T-helper 2 cell (primary cell): ENCODE measurements around the gene VAMP1.
"Not testable (repeated sequence)": the region's sequence is repeated elsewhere in the genome, so short reads cannot be mapped to it uniquely, and the experiment has no call there.

Source experiments
- DNase-seq, 5 experiments: peaks; one replicate each; pipeline versions ENCODE4 v3.0.0 to v3.0.0-alpha.2; 2012 to 2022

Gene VAMP1

DNA sequence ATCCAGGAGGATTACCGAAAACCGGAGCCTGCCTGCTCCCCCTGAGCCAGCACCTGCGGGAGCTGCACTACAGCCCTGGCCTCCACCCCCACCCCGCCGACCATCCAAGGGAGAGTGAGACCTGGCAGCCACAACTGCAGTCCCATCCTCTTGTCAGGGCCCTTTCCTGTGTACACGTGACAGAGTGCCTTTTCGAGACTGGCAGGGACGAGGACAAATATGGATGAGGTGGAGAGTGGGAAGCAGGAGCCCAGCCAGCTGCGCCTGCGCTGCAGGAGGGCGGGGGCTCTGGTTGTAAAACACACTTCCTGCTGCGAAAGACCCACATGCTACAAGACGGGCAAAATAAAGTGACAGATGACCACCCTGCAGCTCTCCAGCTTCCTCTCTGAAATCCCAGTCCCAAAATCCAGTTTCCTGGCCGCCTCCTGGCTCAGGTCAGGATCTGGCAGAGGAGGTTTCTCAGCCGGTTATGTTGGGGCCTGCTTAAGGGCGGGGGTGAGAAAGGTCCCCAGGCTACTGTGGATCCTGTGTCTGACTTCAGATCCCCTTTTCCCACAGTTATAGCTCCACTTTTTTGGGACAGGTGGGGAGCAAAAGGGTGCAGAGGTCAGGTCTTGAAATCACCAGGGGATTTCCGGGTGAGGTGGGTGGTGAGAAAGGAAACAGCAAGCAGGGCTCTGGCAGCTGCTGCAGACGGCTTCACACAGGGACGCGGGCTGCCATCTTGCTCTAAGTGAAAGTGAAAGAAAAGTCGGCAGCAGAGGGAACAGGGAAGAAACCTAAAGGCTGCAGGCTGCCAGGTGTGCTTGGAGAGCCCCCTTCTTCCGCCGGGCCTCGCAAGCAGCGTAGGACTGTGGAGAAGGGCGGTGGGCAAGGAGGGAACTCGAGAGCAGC lies 18.9 kb downstream of the VAMP1 start, which contains the start of gene TAPBPL:
Gene TAPBPL (plus strand): TSS at position 695 of the 897 bp plus-strand sequence. CDS start 207 bp downstream, outside the sequence.
- peak; percentile 62 to 91 (median 77) for DNase-seq

DNA sequence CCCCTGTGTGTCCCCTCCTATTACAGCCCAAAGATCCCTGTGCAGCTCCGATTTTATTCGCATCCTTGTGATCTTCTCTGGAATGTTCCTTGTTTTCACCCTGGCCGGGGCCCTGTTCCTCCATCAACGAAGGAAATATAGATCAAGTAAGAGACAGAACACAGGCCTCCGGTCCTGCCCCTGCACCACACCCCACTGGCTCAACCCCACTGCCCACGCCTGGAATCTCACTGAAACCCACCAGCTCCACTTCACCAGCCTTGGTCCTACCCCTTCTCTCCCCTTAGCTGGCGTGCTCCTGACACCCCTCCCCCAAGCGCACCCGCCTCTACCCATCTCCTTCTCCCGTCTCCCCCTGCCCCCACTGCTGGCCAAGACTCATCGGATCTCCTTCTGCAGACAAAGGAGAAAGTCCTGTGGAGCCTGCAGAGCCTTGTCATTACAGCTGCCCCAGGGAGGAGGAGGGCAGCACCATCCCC lies 19.6 kb downstream of the VAMP1 start:
- peak in 1 of 5 experiments; percentile 44 for DNase-seq

DNA sequence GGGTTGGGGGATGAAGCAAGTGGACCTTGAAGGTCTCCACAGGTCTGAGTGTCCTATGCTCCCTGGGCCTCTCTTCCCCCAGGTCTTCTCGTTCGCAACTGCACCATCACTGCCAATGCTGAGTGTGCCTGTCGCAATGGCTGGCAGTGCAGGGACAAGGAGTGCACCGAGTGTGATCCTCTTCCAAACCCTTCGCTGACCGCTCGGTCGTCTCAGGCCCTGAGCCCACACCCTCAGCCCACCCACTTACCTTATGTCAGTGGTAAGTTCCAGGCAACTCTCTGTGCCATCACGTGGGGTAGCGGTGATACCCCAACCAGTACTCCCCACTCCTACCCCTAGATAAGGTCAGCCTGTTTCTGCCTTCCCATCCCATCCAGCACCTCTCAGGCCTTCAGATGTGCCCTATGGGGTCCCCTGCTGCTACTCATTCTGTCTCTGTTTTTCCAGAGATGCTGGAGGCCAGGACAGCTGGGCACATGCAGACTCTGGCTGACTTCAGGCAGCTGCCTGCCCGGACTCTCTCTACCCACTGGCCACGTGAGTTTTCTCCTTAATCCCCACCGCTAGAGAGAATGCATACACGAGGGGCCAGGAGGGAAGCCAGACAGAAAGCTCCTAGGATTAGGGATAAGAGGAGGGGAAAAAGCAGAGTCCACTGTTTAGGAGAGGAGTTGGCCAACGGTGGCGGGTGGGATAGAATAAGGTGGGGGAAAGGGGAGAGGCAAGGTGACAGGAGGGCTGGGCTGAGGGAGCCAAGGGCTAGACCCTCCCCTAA lies 20.2 kb downstream of the VAMP1 start:
- DNase-seq, result no peak

DNA sequence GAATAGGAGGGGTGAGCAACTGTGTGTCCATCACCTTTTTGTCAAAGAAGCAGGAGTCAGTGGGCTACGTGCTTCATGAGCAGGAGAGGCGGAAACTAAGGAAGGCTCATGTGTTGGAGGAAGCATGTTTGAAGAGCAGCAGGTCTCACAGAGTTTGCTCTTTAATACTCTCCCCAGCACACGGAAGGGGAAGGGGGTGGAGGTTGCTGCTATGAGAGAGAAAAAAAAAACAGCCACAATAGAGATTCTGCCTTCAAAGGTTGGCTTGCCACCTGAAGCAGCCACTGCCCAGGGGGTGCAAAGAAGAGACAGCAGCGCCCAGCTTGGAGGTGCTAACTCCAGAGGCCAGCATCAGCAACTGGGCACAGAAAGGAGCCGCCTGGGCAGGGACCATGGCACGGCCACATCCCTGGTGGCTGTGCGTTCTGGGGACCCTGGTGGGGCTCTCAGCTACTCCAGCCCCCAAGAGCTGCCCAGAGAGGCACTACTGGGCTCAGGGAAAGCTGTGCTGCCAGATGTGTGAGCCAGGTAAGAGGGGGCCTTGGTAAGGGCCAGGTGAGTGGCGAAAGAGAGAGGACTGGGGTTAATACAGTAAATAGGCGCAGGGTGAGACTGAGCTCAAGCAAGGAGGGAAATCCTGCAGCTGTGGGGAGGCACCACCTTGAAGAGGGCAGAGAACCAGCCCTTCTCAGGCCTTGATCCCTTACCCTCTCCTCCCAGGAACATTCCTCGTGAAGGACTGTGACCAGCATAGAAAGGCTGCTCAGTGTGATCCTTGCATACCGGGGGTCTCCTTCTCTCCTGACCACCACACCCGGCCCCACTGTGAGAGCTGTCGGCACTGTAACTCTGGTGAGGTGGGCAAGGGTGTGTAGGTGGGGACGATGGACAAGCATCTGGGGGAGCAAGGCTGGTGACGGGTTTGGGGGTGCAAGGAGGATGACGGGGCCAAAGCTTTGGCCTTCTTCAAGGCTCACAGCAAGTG lies 25.5 kb downstream of the VAMP1 start, which contains the start of gene CD27:
Gene CD27 (plus strand): TSS at position 252 of the 985 bp plus-strand sequence. CDS start 141 bp downstream, at position 393.
- DNase-seq, result peak in 2 of 5 experiments; percentile 40 to 71

DNA sequence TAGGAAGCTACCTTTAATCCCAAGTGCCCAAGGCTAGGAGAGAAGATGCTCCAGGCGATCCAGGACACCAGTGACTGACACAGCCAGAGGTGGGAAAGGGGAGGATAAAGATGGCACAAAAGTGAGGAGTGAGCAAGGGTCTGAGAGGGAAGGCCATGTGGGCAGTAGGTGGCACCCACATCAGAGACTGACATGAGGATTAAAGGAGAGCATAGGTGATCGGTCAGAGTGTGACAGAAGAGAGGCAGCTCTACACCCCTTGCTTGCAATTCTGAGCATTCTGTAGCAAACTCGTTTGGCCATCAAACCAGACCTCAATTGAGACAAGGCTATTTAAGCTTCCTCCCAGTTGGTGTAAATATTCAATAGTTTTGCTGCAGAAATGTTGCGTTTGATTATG lies 26.4 kb downstream of the VAMP1 start:
- no peak for DNase-seq

DNA sequence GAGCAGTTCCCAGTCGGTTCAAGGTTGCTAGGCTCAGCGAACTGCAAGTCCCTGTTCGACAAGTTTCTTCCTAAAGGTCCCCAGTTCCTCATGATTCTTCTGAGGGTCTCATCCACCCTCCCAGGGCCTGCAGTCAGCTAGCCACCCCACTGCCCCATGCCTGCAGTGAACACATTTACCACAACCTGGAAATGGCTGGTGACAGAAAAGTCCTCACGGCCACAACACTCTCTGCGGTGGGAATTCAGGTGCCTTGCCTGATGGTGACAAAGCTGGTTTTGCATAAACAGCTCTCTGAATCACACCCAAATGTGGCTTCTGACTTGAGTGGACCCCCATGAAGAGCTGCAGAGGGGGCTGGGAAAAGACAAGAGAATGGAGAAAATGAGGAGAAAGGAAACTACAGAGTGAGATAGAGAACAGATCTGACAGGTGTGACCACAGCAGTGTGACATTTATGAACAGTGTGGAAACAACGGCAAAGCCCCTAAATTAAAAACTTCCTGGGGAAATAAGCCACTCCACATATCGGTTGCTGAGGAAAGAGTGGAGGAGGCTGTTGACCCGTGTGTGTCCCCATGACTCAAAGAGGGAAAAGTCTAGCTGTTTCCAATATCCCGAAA lies 27.0 kb downstream of the VAMP1 start:
- peak in 1 of 5 experiments; percentile 34 for DNase-seq

DNA sequence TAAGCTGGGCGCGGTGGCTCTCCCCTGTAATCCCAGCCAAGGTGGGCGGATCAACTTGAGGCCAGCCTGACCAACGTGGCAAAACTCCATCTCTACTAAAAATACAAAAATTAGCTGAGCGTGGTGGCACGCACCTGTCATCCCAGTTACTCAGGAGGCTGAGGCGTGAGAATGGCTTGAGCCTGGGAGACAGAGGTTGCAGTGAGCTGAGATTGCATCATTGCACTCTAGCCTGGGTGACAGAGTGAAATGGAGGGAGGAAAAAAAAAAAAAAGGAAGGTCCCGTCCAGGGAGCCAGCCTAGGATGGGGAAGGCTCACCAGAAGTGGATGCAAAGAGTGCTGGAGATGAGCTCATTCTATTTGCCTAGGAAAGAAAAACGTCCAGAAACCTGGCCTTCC lies 27.6 kb downstream of the VAMP1 start:
- DNase-seq, result no peak

DNA sequence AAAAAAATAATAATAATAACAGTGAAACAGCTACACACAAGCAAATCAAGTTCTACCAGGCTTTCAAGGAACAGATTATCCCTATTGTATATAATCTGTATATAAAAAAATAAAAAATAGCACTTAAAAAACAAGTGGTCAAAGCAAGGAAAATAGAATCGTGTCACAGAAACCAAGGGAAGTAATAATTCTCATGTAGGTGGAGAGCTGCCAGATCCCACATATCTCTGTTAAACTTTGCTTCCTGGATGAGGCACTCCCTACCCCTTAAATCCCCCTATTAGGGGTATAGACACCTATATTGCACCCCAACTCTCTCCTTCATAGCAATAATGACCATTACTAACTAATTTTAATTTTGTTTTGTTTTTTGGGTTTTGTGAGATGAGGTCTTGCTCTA lies 30.1 kb downstream of the VAMP1 start:
- no peak for DNase-seq

DNA sequence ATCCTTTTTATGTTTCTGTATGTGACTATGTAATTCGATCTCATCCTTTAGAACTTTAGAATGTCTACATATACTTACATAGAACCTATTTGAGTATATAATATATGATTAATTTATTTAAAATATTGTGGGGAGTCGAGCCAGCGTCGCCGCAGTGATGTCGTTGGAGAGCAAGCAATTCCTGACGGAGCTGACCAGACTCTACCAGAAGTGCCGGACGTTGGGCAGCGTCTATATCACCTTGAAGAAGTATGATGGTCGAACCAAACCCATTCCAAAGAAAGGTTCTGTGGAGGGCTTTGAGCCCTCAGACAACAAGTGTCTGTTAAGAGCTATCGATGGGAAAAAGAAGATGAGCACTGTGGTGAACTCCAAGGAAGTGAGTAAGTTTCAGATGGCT lies 32.1 kb downstream of the VAMP1 start:
- DNase-seq, result no peak

DNA sequence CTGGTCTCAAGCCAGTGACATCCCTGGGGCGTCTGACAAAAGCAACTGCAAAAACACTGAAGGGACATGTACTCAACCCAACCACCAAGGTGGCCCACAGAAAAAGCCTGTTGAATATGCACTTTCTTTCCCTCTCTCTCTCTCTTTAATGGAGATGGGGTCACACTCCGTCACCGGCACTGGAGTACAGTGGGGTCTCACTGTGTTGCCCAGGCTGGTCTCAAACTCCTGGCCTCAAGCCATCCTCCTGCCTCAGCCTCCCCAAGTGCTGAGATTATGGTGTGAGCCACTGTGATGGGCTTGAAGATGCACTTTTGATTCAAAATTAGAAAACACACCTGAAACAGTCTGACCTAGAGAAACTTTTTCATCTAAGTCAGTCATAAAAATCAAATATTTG lies 32.9 kb downstream of the VAMP1 start:
- DNase-seq, result no peak

DNA sequence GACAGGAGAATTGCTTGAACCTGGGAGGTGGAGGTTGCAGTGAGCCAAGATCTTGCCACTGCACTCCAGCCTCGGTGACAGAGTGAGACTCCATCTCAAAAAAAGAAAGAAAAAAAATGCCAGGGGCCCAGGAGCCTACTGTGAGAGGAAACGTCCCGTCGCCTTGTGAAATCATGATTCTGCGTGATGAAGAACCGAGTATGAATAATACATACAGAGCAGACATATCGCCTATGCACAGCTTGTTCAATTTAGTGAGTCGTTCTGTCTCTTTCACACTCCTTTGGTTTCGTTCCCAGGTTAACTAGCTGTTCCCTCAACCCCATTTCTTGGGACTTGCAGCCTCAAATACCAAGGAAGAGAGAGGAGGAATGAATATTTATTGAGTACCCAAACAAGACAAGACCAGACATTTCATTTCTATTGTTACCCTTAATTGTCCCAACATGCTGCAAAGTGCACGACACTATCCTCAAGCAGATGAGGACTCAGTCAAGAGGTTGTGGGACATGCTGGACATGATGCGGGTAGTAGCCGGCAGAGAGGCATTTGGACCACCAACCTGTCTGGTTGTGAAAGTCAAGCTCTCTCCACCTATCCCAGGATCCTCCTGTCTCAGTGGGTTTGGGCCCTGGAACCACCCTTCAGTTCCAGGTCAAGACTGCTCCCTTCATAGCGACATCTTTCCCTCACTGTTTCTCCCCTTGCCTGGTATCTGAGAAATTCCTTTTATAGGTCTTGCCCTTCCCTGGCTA lies 34.3 kb downstream of the VAMP1 start:
- no peak for DNase-seq

DNA sequence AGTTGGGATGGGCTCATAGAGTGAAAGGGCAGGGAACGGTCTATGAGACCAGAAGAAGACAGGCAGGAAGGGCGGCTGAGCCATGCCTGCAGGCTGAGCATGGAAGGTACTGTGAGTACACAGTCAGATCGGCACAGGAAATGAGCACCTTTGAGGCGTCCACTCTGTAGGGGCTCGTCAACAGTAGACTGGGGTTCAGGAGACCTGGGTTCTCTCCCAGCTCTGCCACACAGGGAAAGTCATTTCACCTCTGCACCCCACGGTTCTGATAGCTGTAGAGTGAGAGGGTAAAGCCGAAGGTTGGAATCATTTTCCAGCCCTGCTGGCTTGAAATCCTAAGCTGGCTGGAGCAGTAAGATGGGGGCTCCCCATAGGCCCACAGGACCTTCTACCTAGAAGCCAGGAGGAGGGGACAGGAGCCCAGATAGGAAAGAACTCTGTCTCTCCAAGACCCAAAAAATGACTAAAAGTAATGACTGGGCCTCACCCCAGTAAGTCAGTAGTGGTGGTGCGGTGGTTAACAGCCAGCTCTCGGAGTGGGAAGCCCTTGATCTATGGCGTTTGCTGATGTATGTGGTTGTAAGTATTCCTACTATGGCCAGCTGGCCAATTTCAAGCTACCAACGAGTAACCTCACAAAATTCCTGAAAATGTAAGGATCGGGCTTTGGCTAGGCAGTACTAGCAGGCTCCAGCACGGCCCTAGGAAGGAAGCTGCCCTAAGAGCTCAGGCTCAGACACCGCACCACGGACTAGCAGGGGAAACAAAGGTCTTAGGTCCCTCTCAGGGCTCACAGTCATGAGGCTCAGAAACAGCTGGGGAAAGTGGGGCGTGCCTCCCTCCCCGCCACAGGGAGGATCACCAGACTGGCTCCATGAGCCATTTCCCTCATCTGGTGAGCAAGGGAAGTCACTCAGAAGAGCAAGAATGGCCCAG lies 36.0 kb downstream of the VAMP1 start:
- peak in 1 of 5 experiments; percentile 56 for DNase-seq

DNA sequence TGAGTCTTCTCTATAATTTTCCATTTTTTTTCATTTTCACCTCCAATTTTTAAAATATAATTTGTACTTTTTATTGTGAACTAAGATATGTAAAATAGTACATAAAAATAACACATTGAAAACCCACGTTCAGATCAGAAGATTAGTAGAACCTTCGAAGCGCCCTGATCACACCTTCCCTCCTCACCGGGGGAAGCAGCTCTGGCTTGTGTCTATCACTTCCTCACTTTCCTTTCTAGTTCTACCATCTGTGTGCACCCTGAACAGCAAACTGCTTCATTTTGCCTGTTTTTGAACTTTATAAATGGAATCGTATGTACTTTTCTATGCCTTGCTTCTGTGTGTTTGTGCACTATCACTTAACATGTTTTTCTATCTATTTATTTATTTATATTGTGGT lies 37.5 kb downstream of the VAMP1 start:
- no peak for DNase-seq

DNA sequence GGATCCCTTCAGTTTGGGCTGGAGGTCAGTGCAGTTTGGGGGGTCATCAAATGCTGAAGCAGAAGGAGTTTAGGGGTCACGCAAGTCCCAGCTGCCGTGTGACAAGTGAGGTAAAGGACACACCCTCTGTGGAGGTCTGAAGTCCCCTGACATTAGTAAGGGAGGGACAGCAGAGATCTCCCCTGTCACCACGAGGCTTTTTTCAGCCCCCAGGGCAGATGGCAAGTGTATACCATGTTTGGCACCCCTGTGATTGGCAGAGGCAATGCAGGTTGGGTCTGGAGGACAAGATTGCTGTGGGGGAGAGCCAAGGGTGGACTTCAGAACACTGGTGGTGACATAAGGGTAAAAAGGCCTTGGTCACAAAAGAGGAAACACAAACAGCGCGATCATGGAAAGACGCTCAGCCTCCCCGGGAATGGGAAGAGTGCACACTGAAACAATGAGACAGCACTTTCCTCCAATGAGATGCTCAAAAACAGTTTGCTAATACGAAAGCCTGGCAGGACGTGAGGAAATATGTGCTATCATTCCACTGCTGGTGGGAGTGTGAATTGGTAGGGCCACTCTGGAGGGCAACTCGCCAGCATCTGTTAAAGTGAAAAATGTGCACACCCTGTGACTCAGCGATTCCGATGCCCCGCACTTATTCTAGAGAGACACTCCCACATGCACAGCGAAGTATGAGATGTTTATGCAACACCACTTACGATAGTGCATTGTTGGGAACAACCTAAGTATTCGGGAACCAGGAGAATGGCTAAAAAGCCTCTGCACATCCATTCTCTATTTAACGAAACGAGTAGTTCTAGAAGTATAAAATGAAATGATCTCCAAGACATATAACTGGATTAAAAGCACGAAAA lies 40.1 kb downstream of the VAMP1 start:
- no peak for DNase-seq

DNA sequence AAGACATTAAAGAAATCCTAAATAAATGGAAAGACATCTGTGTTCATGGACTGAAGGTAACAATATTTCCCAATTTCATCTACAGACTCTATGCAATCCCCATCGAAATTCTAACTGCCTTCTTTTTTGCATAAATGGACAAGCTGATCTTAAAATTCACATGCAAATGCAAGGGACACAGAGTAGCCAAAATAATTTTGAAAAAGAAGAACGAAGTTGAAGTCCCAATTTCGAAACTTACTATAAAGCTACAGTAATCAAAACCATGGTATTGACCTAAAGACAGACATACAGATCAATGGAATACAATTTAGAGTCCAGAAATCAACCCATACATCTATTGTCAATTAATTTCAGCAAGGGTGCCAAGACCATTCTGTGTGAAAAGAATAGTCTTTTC lies 42.2 kb downstream of the VAMP1 start:
- DNase-seq, result no peak

DNA sequence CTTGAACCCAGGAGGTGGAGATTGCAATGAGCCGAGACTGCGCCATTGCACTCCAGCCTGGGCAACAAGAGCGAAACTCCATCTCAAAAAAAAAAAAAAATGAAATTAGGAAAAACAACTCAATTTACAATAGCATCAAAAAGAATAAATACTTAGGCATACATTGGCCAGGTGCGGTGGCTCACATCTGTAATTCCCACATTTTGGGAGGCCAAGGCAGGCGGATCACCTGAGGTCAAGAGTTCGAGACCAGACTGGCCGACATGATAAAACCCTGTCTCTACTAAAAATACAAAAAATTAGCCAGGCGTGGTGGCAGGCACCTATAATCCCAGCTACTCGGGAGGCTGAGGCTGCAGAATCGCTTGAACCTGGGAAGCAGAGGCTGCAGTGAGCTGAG lies 42.7 kb downstream of the VAMP1 start:
- not testable (repeated sequence) for DNase-seq

DNA sequence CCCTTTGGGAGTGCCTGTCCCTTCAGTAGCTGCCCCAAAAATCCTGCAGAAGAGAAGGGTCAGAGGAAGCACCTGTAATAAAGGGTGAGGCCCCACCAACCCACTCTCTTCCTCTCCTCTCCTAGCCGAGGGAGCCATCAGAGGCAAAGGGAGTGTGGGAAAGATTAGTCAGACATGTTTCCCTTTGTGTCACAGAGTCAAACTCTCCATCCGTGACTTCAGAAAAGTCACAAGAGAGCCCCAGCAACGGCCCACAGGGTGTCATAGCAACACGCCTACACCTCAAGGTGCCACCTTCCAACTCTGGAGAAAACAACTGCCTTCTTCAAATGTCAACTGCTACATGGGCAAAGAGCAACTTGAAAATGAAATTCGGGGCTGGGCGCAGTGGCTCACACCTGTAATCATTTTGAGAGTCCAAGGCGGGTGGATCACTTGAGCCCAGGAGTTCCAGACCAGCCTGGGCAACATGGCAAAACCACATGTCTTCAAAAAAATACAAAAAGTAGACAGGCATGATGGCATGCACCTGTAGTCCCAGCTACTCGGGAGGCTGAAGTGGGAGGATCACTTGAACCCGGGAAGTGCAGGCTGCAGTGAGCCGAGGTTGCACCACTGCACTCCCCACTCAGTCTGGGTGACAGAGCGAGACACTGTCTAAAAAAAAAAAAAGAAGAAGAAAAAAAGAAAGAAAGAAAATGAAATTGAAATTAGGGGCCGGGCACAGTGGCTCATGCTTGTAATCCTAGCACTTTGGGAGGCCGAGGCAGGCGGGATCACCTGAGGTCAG lies 43.4 kb downstream of the VAMP1 start:
- DNase-seq, result peak in 4 of 5 experiments; percentile 53 to 91 (median 81)
